SH-SY5Y (cell line): ENCODE measurements around the gene CCM2.

Experiments used
- GATA2 ChIP-seq: IDR thresholded peaks from 2 replicates; pipeline ENCODE4 v1.6.1; 2011; ENCODE audit warnings: mild to moderate bottlenecking, low read depth, low read length
- GATA3 ChIP-seq: IDR thresholded peaks from 2 replicates; pipeline ENCODE4 v1.6.1; 2011; ENCODE audit warnings: low read depth, mild to moderate bottlenecking, low read length, moderate library complexity

- no peak for TF ChIP-seq GATA2
- TF ChIP-seq GATA3 = no peak
Observed at GRCh38 chr7:45103958-45104843, 104.2 kb downstream of the CCM2 start.
